ENCODE measurements around the gene SLC2A11.

Gene SLC2A11

GRCh38 chr22:23857606-23858483, at the start of gene SLC2A11:
Gene SLC2A11 (plus strand): TSS chr22:23857875. CDS start chr22:23858000, 125 bp downstream.
- DNase-seq (ENCODE audit: low read depth in 2 of 2, low spot score in 1 of 2) = peak; percentile 71 to 88

- DNase-seq (ENCODE audit: low read depth in 2 of 2, low spot score in 1 of 2) = no peak
These were observed 45.3 kb upstream of the SLC2A11 start for GRCh38 chr22:23812378-23812777.

DNA sequence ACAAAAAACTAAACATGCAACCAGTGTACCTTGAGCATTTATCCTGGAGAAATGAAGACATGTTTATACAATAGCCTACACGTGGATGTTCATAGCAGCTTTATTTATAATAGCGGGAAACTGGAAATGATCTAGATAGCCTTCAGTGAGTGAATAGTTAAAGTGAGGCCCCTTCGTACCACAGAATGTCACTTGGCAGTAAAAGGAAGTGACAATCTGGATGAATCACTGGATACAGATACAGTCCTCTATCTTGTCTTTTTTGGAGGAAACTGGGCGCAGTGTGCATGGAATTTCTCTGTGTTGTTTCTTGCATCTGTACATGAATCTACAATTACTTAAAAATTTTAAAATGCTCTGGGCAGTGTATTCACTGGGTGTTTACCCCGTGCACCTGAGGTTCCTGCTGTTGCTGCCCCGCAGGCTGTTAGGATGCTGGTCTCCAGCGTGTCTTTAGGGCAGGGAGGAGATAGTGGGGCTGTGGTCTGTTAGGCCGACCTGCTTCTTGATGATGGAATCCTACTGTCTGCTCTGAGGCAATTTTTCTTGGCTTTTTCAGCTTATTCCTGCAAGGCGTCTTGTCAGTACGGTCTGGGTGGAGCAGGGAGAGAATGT, 42.0 kb upstream of the SLC2A11 start:
- DNase-seq (ENCODE audit: low read depth in 2 of 2, low spot score in 1 of 2) = no peak

DNA sequence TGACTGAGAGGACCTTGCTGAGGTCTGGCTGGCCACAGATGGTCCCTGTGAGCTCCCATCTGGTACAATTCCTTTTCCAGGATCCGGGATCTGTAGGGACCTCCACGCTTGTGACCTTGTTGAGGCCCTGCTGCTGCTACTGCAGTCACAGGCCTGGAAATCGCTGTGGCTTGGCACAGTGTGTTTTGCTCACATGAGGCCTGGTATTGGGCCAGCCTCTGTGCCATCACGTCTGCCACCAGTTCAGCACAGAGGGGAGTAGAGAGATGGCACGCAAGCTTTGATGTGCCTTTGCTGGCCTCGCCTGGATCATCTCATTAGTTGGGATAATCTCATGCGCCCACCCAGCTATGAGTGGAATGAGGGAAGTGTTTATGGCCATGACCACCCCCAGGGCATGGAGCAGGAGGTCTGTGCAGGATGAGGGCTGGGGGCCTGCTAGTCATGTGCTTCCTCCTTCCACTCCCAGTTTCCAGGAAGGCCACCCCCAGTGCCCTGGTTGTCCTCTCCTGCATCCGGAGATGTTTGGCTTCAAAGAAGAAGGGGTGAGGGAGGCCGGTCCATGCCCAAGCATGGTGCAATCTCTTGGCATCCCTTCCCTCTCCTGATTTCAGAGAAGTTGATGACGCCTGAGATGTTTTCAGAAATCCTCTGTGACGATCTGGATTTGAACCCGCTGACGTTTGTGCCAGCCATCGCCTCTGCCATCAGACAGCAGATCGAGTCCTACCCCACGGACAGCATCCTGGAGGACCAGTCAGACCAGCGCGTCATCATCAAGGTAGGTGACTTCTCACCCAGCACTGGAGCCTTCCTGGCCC, 41.3 kb upstream of the SLC2A11 start:
- DNase-seq (ENCODE audit: low read depth in 2 of 2, low spot score in 1 of 2) = no peak

DNA sequence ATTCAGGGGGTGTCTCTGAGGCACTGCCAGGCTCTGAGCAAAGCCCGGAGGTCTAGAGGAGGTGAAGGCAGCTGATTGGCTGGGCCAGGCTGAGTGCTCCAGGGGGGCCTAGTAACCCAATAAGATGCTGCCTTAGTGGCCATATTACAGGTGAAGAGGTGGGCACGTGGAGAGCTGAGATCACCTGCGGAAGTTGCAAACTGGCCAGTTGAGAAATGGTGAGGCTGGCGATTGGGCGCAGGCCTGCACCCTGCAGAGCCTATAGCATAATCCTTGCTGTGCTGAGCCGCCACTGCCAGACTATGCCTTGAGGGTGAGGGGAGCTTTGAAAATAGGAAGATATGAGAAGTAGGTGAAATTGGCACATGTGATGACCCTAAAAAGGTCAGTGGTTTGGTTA, 40.5 kb upstream of the SLC2A11 start:
- DNase-seq (ENCODE audit: low read depth in 2 of 2, low spot score in 1 of 2) = no peak

DNA sequence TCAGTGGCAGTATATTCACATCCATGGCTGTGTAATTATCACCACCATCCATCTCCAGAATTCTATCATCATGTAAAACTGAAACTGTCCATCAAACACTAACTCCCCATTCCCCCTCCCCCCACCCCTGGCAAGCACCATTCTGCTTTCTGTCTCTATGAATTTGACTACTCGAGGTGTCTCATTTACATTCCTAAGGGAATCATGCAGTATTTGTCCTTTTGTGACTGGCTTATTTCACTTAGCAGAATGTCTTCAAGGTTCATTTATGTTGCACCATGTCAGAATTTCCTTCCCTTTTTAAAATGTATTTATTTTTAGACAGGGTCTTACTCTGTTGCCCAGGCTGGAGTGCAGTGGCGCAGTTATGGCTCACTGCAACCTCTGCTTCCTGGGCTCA, 39.1 kb upstream of the SLC2A11 start:
- DNase-seq (ENCODE audit: low read depth in 2 of 2, low spot score in 1 of 2) = no peak

GRCh38 chr22:23820748-23821211, 36.9 kb upstream of the SLC2A11 start:
- no peak for DNase-seq (ENCODE audit: low read depth in 2 of 2, low spot score in 1 of 2)

DNA sequence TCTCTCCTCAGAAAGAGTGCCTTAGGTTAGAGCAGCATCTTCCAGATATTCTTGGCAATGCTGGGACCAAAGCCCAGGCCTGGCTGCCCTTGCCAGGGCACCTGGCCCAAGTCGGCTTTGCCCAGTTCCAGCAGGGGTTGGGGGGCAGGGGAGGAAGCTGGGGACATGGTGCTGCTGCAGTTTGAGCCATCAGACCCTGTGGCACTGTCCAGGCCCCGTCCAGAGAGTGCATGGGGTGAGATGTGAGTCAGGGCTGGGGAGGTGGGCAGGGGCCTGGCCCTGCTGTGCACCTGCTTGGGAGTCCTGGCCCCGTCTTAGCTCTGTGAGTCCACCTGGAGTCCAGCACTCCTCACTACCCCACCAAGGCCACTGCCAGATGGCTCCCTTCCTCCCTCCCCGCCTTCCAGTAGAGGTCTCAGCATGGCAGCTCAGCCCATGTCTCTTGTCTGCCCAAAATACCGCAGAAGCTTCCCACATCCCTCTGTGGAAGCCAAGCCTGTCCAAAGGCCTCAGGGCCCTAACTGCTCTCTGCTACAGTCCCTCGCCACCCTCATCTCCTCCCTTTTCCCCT, 35.5 kb upstream of the SLC2A11 start:
- no peak for DNase-seq (ENCODE audit: low read depth in 2 of 2, low spot score in 1 of 2)

DNA sequence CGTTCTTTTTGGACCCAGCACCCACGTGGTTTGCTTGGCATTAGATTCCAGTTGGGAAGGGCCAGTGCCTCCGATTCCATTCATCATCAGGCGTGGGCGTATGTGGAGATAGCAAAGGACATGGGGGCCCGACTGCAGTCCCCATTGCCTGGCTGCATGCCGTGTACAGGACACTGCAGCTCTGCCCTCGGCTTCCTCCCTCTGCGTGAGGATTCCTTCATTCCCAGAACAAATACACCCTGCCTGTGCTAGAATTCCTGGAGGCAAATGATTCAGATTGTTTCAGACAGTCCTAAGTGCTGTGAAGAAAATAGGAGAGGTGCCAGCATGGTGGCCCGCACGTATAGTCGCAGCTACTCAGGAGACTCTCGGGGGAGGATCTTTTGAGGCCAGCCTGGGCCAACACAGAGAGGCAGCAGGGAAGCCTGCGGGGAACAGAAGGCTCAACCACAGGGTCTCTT, 34.3 kb upstream of the SLC2A11 start:
- no peak for DNase-seq (ENCODE audit: low read depth in 2 of 2, low spot score in 1 of 2)

- DNase-seq (ENCODE audit: low read depth in 2 of 2, low spot score in 1 of 2) = no peak
These were observed 33.0 kb upstream of the SLC2A11 start for GRCh38 chr22:23824476-23825245.

- no peak for DNase-seq (ENCODE audit: low read depth in 2 of 2, low spot score in 1 of 2)
These were observed 32.3 kb upstream of the SLC2A11 start for GRCh38 chr22:23825246-23825905.

GRCh38 chr22:23826510-23827350, 30.9 kb upstream of the SLC2A11 start:
- DNase-seq (ENCODE audit: low read depth in 2 of 2, low spot score in 1 of 2) = no peak

DNA sequence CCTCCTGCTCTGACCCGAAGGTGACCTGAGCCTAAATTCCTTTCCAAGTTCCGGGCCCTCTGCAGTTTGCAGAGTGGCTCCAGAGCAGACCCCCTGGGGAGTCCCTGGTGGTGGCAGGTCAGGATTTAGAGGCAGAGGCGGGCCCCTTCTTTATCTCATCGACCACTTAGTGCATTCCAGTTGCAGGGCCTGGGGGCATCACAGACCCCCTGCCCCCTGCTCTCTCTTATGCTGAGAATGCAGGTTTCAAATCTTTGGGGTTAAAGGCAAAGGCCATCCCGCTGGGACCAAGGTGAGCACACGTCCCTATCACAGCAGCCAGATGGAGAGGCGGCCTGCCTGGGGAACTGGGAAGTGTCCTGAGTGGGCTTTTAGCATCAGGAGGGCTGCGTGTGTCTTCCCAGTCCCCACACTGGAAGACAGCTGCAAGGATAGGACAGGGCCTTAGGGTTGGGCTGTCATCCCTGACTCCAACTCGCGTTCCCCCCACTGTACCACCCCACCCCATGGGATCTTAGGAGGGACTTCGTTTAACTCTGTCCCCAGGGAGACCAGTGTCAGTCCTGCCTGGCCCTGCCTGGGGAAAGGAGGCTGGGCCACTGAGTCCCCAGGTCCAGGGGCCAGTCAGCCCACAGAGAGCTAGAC, 30.2 kb upstream of the SLC2A11 start:
- no peak for DNase-seq (ENCODE audit: low read depth in 2 of 2, low spot score in 1 of 2)

DNA sequence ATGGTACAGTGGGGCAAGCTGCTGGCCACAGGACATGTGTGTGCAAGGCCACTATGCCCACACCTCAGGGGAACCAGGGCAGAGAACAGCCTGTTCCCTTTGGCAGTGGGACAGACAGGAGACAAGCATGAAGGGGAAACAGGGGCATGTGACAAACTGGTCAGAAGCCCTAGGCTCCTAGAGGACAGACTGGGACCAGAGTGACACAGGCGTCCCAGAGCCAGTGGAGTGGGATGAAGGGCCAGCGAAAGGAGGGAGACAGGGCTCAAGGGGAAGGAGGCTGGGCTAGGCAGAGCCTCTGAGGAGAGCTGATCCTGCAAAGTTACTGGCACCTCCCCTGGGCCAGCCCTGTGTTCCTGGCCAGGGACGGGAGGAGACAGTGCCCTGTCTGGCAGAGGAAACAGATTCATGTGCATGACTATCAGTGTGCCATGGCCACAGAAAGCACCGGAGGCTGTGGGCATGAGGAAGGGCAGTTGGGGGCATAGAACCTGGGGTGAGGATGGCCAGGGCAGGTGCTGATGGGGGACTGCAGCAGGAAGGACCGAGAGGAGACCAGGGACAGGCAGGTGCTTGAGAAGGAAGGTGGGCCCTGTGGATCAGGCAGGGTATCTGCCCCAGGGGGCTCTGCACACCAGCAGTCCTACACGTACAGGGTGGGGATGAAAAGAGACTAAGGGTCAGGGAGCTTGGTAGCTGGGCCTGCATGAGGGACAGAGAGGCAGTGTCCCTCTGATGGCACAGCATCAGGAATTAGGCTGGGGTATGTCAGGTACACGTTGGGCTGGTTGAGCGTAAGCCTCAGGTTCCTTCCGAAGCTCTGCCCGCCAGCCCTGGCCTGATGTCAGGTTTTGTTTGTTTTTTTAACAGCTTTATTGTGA, 28.6 kb upstream of the SLC2A11 start:
- no peak for DNase-seq (ENCODE audit: low read depth in 2 of 2, low spot score in 1 of 2)

DNA sequence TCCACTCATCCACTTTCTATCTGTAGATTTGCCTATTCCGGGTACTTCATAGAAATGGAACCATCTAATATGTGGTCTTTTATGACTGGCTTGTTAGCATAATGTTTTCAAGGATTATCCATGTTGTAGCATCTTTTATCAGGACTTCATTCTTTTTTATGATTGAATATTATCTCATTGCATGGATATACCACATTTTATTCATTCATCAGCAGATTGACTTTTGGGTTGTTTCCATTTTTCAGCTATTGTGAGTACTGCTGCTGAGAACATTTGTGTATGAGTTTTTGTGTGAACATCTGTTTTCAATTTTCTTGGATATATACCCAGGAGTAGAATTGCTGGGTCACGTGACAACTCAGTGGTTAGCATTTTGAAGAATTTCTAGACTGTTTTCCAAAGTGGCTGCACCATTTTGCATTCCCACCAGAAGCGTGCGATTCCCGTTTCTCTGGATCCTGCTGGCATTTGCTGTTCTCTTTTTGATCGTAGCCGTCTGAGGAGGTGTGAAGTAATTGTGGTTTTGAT, 27.8 kb upstream of the SLC2A11 start:
- no peak for DNase-seq (ENCODE audit: low read depth in 2 of 2, low spot score in 1 of 2)

- no peak for DNase-seq (ENCODE audit: low read depth in 2 of 2, low spot score in 1 of 2)
These were observed 26.4 kb upstream of the SLC2A11 start for GRCh38 chr22:23831261-23831660.

GRCh38 chr22:23831781-23832180, 25.9 kb upstream of the SLC2A11 start:
- no peak for DNase-seq (ENCODE audit: low read depth in 2 of 2, low spot score in 1 of 2)
